GM12801 (cell line): ENCODE results near the gene MAN1C1.

Experiments used
- CTCF ChIP-seq: IDR thresholded peaks from one replicate; pipeline ENCODE4 v1.5.1; 2011; ENCODE audit warnings: control low read depth; ENCODE audit not compliant: insufficient read length; ENCODE audit errors: extremely low read depth

MAN1C1 gene

DNA sequence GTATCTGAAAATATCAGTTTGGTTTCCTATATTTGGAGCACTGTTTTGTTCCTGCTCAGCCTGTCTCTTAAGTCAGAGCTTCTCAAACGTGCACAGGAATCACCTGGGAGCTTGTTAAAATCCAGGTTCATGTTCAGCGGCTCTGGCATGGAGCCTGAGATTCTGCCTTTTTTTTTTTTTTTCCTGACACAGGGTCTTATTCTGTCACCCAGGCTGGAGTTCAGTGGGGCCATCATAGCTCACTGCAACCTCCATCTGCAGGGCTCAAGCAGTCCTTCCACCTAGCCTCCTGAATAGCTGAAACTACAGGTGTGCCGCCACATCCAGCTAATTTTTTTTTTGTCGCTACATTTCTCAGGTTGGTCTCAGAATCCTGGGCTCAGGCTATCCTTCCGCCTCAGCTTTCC, 171.2 kb downstream of the MAN1C1 start:
- TF ChIP-seq CTCF = no peak

GRCh38 chr1:25790472-25790871, 173.9 kb downstream of the MAN1C1 start:
- no peak for TF ChIP-seq CTCF

DNA sequence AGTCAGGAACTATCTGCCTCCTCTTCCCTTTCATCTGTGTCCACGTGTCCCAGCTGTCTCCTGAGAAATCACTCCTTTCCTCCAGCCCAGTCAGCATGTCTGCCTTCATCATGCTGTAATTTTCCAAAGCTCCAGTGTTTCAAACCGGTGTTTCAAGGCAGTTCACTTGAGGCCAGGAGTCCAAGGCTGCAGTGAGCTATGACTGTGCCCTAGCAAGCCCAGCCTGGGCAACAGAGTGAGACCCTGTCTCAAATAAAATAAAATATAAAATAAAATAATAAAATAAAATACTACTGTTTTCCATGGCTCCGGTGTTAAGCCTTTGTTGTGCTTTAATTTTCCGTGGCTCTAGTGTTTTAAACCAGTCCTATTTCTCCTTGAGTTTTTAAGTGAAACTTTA, 175.5 kb downstream of the MAN1C1 start:
- no peak for TF ChIP-seq CTCF

DNA sequence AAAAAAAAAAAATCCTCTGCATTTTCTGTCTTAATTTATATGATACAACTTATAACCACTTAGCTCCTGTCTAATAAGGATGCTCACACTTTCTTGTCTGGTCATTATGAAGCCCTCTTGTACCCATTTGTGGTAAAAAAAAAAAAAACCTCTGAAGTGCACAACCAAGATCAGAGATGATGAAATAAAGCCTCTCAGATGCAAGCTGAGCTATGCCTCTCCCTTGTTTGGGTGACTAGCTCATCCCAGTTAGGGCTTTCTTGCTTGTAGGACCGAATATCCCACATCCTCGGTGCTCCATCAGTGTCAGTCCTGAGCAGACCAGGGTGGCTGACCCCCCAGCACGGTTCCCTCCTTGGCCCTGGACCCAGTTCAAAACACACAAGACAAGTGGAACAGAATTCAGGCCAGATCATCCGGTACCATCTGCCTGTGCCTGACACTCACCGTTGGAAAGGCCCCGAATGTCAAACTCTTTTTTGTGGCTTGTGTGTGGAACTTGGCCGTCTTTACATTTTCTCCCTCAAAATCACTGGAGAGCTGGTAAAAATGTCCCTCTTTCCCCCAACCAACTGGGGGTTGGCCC, 177.1 kb downstream of the MAN1C1 start:
- TF ChIP-seq CTCF = no peak

GRCh38 chr1:25794325-25794724, 177.7 kb downstream of the MAN1C1 start:
- TF ChIP-seq CTCF = no peak

DNA sequence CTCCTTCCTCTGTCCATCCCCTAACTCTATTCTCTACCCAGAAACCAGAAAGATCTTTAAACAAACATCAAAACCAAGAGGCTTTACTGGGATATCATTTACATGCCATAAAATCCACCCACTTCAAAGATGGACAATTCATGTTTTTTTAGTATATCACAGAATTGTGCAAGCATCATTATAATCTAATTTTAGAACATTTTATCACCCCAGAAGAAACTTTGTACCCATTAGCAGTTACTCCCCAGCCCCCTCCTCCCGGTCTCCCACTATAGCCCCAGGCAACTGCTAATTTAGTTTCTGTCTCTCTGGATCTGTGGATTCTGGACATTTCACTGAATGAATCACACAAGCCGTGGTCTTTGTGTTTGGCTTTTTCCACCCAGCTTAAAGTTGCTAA, 178.6 kb downstream of the MAN1C1 start:
- TF ChIP-seq CTCF = no peak

DNA sequence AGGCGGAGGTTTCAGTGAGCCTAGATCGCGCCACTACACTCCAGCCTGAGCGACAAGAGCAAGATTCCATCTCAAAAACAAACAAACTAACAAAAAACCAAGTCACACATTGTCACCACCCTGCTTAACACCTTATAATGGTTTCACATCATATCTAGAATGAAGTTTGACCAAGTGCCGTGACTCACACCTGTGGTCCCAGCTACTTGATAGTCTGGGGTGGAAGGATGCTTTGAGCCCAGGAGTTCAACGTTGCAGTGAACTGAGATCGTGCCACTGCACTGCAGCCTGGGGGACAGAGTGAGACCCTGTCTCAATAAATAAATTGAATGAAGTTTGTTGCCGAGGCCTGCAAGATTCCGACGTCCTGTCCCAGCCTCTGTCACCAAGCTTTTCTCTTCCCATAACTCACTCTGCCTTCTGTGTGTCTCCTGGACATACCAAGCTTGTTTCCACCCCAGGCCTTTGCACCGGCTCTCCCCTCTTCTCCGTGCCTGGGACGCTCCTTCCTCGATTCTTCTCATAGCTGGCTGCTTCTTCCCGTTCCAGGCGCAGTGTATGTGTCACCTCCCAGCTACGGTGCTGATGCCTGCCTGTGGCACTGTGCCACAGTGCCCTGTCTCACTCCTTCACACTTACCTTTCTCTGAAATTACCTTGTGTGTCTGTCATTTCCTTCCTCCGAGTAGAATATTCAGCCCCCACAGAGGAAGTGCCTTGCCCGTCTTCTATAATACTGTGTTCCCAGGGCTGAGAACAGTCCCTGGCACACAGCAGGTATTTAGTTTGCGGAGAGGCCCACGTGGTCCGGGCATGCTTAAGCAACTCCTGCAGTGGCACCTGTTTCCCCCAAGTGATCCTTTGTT, 179.6 kb downstream of the MAN1C1 start:
- no peak for TF ChIP-seq CTCF
